ENCODE results near the gene ASAP2. TPM values are rescaled to one million over a fixed set of nuclear protein-coding genes. Genes with fewer than 3 reads are reported as not detected.

ASAP2 gene
- 54.6 TPM for total RNA-seq

DNA sequence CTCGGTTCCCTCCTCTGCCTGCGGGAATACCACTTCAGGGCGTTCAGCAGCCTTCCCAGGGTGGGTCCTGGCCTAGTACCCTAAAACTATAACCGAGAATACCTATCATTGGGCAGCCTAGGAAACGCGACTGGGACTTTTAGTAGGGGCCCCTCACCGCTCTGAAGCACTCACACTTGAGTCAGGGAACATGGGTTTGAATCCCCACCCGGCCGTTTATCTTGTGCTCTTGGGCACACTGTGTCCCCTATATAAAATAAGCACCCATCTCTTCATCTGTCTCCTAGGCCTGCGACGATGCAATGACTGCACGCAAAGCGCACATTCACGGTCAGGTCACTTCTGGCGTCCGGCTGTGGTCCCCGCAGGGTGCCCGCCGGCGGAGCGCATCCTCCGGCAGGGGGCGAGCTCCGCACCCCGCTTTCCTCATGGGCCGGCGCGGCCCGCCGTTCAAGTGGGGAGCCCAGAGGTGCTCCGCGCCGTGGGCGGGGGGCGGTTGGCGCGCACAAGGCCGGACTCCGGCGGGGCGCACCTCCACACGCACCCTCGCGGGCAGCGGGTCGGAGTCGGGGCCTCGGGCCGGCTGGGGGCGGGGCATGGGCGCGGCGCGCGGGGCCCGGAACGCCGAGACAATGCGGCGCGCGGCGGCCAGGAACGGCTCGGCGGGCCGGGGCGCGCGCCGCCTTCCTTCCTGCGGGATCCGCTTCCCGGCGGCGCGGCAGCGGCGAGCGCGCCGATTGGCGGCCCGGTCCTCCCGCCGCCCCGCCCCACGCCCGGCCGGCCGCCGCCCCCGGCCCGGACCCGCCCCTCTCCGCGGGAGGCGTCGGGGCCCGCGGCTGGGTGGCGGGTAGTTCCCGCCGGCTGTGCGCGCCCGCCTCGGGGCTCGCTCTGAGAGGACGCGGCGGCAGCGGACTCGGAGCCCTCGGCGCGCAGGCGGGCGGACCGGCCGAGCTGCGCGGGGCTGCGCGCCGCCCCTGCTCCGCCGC lies at the start of gene ASAP2:
TSS of gene ASAP2 (plus strand) at position 850 of the 986 bp plus-strand sequence. CDS start 293 bp downstream, outside the sequence.

GRCh38 chr2:9423100-9423921 lies 216.7 kb downstream of the ASAP2 start, which contains the start of the genes CPSF3 and ITGB1BP1:
Gene CPSF3 (plus strand): TSS chr2:9423654. CDS start chr2:9423774, 120 bp downstream.
Gene ITGB1BP1 (minus strand): TSS chr2:9423528. CDS start chr2:9418697, 4,831 bp downstream.

Other genes with a start within 250 kb of the ASAP2 start
- 84.3 TPM for gene MBOAT2, start 203.1 kb upstream of the ASAP2 start, total RNA-seq
- 55.0 TPM for gene ITGB1BP1, start 216.7 kb downstream of the ASAP2 start, total RNA-seq
- 46.8 TPM for gene CPSF3, start 216.8 kb downstream of the ASAP2 start, total RNA-seq

All from camera-type eye (tissue), 1 donor.